IPS-11a (cell line): ENCODE results near the gene MT1G.
"Not testable (repeated sequence)": the region's sequence is repeated elsewhere in the genome, so short reads cannot be mapped to it uniquely, and the experiment has no call there.

ENCODE experiments used
- H3K4me3 ChIP-seq: one replicate; pipeline ENCODE4 v1.5.1; 2013; ENCODE audit warnings: low read depth, low read length, control low read depth

MT1G gene

GRCh38 chr16:56665286-56666261 is 2.3 kb downstream of the MT1G start:
- H3K4me3 ChIP-seq: not testable (repeated sequence)

GRCh38 chr16:56664506-56664905 is 3.4 kb downstream of the MT1G start:
- H3K4me3 ChIP-seq: no peak overlapping the region

GRCh38 chr16:56662357-56663354 is 5.2 kb downstream of the MT1G start:
- H3K4me3 ChIP-seq: peak overlapping the region; percentile 45

- peak overlapping the region; percentile 75 for H3K4me3 ChIP-seq
Observed at GRCh38 chr16:56658327-56658875, 9.5 kb downstream of the MT1G start.

DNA sequence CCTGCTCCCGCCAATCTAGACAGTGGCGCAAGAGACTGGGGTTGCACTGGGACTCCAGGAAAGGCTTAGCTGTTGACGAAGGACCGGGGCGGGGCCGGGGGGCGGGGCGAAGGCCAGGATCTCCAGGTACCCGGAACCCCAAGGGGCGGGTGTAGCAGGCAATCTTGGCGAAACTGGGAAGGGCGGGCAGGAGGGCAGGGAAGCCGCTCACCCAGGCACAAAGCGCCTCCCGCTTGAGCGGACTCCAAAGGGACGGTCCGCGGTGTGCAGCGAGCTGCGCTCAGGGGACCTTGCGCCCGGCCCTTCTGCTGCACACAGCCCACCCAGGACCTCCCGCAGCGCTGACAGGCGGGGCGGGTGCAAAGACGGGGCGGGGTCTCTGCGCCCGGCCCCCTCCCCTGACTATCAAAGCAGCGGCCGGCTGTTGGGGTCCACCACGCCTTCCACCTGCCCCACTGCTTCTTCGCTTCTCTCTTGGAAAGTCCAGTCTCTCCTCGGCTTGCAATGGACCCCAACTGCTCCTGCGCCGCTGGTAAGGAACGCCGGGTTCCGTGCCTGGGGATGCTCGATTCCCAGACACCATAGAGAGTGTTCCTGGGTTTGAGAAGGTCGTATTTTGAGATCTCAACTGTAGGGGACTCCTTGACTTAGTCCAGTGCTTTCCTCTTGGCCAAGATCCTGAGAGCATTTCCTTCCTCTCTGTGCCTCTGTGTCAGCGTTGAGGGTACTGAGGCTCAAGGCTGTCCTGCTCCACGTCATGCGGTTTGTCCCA is 10.1 kb downstream of the MT1G start, which contains the start of gene MT1F:
Gene MT1F (plus strand): TSS at position 405 of the 772 bp plus-strand sequence. CDS start 100 bp downstream, at position 505.
- H3K4me3 ChIP-seq: peak within 1 kb of the TSS; percentile 75

GRCh38 chr16:56653218-56653617 is 14.6 kb downstream of the MT1G start:
- H3K4me3 ChIP-seq: no peak overlapping the region

DNA sequence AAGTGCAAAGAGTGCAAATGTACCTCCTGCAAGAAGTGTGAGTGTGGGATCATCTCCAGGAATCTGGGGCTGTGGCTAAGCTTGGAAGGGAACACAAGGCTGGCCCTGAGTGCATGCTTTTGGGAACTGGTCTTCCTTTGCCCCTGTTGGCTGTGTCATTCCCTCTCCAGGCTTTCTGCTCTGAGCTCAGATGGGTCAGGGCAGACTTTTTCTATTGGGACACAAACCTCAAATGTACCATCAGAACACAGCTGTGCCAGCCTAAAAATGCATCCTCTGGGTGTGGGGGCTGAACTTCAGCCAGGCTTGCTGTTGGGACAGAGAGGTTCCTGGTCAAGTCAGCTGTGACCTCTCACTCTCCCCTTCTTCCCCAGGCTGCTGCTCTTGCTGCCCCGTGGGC is 15.3 kb downstream of the MT1G start:
- H3K4me3 ChIP-seq: no peak overlapping the region

GRCh38 chr16:56651586-56651985 is 16.3 kb downstream of the MT1G start, which contains the start of gene MT1B:
MT1B (plus strand) TSS chr16:56651886; CDS start chr16:56651954, 68 bp downstream.
- H3K4me3 ChIP-seq: no peak within 1 kb of the TSS

DNA sequence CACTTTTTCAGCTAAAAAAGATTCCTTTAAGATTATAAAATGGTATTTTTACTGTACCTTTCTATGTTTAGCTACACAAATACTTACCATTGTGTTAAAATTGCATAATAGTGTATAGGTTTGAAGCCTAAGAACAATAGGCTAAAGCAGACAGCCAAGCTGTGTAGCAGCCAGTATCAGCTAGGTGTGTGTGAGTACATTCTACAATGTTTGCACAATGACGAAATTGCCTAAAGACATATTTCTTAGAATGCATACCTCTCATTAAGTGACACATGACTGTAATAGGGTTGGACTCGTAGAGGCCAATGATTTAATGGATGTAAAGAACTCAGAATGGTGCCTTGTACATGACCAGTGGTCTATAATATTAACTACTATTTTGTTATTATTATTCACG is 18.0 kb downstream of the MT1G start:
- H3K4me3 ChIP-seq: no peak overlapping the region

GRCh38 chr16:56649271-56649670 is 18.6 kb downstream of the MT1G start:
- H3K4me3 ChIP-seq: no peak overlapping the region

DNA sequence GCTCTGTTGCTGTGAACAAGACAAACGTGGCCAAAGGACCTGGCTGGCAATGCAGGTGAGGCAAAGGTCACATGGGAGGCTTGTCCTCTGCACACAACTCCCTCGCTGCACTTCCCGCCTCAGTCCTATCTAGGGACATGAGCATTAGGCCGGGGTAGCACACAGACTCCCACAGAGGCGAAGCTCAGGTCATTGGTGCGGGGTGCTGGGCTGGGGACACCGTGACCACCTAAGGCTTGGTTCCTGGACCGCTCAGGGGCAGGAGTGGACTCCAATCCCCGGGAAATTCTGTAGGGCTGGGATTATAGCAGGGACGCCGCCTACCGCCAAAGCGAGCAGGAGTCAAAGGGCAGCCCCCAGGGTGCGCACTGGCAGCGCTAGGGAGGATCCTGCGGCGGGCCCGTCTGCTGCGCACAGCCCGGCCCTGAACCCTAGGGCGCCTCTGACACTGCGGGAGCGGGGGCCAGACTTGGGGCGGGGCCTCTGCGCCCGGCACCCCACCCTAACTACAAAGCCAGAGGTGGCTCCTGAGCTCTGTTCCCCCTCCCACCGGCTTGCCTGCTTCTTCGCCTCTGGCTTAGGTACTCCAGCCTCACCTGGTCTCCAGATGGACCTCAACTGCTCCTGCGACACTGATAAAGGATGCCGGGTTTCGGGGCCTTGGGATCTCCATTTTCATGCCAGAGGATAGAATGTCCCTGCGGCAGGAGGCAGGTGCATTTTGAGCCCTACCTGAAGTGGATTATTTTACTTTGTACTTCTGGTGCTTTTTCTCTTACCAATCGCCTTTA is 20.0 kb downstream of the MT1G start:
- no peak overlapping the region for H3K4me3 ChIP-seq

GRCh38 chr16:56645838-56646237 is 22.0 kb downstream of the MT1G start:
- no peak overlapping the region for H3K4me3 ChIP-seq

GRCh38 chr16:56645311-56645710 is 22.6 kb downstream of the MT1G start:
- H3K4me3 ChIP-seq: no peak overlapping the region

DNA sequence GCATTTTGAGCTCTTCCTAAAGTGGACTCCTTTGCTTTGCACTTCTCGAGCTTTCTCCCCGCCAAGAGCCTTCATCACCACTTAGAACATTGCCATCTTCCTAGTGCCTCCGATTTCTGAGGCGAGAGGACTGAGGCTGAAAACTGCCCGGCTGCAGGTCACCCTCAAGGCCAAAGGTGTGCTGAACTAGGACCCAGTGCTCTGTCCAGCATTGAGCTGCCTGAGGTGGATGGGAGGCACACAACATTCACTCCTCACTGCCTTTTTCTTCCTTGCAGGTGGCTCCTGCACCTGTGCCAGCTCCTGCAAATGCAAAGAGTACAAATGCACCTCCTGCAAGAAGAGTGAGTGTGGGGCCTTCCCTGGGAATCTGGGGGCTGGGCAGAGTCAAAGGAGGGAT is 24.0 kb downstream of the MT1G start:
- peak overlapping the region; percentile 31 for H3K4me3 ChIP-seq

- peak overlapping the region; percentile 31 for H3K4me3 ChIP-seq
Observed at GRCh38 chr16:56643080-56643778, 24.6 kb downstream of the MT1G start.

GRCh38 chr16:56641166-56641565 is 26.7 kb downstream of the MT1G start:
- H3K4me3 ChIP-seq: no peak overlapping the region

DNA sequence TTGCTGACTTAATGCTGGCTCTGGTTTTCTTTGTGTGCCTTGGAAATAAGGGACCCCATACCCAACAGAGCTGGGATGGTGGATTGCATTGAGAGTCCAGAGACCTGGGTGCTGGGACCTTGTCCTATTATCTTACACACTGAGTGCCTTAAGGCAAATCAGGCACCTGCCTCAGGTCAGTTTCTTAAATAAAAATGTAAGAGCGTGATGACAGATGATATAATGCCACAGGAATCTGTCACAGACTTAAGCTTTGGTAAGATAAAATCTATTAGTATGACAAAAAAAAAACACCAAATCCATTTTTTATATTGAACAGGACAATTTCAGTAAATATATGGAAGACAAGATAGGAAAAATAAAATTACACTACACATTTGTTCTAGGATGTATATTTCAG is 27.8 kb downstream of the MT1G start:
- H3K4me3 ChIP-seq: no peak overlapping the region

DNA sequence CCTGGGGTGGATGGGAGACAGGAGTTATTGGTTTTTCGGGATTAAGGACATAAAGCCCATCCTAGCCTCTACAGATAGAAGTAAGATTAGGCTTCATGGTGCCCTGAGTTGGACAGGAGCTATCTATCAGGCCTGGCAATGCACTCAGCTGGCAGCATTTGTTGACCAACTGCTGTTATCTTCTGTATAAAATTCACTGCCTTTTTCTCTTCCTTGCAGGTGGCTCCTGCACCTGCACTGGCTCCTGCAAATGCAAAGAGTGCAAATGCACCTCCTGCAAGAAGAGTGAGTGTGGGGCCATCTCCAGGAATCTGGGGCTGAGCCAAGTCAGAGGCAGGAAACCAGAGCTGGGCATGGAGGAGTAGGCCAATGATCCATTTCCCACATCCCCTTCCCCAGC is 28.8 kb downstream of the MT1G start:
- no peak overlapping the region for H3K4me3 ChIP-seq
